K562 (cell line): ENCODE results near the gene PSMA5.

Experiments used
- CEBPG ChIP-seq, 3 experiments: fragments of 200-800 bp in 1 of 3; sonication (Bioruptor generic) in 1 of 3; sonication (generic) in 1 of 3; formaldehyde crosslinking in 1 of 3; IDR thresholded peaks in 2 of 3; conservative IDR thresholded peaks in 1 of 3; 2 replicates each; pipeline versions ENCODE4 v1.6.1 to v1.8.0; 2016 to 2022; ENCODE audit warnings: missing compliant biosample characterization in 2 of 3, missing genetic modification characterization in 2 of 3, mild to moderate bottlenecking in 1 of 3, missing genetic modification reagents in 1 of 3
- NR3C1 ChIP-seq: sonication (generic); formaldehyde crosslinking; IDR thresholded peaks from 2 replicates; pipeline ENCODE4 v1.8.1; 2022; ENCODE audit warnings: missing genetic modification reagents
- RNF2 ChIP-seq: sonication (generic); IDR thresholded peaks from 2 replicates; pipeline ENCODE4 v1.6.1; 2016
- SIN3A ChIP-seq, 2 experiments: fragments of 150-350 bp in 1 of 2; IDR thresholded peaks; 2 replicates each; pipeline ENCODE4 v1.6.1; 2011 to 2016; ENCODE audit warnings: borderline replicate concordance in 2 of 2, low read depth in 2 of 2, low read length in 2 of 2, mild to moderate bottlenecking in 2 of 2, moderate library complexity in 2 of 2; ENCODE audit not compliant: control insufficient read depth in 1 of 2
- STAT5A ChIP-seq: IDR thresholded peaks from 2 replicates; pipeline ENCODE4 v1.6.1; 2012; ENCODE audit warnings: low read length, inconsistent platforms, borderline replicate concordance
- TEAD4 ChIP-seq, 2 experiments: sonication (generic) in 1 of 2; formaldehyde crosslinking in 1 of 2; IDR thresholded peaks; 2 replicates each; pipeline versions ENCODE4 v1.6.1 to v1.8.0; 2012 to 2022; ENCODE audit warnings: borderline replicate concordance in 1 of 2, inconsistent platforms in 1 of 2, low read length in 1 of 2, mild to moderate bottlenecking in 1 of 2, missing genetic modification reagents in 1 of 2

DNA sequence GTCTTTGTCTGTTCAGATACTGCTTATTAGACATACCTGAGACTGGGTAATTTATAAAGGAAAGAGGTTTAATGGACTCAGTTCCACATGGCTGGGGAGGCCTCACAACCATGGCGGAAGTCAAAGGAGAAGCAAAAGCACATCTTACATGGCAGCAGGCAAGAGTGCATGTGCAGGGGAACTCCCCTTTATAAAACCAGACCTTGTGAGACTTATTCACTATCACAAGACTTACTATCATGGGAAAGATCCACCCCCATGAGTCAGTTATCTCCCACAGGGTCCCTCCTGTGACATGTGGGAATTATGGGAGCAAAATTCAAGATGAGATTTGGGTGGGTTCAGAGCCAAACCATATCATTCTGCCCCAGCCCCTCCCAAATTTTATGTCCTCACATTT lies 7.1 kb upstream of the PSMA5 start:
- no peak for TF ChIP-seq SIN3A (IDR thresholded peaks at IDR 0.05; ENCODE audit: borderline replicate concordance in 2 of 2, control insufficient read depth in 1 of 2, low read depth in 2 of 2, low read length in 2 of 2)
- TF ChIP-seq STAT5A = no peak
- no peak for TF ChIP-seq TEAD4 (IDR thresholded peaks at IDR 0.05; ENCODE audit: low read length)
- TF ChIP-seq TEAD4 (CRISPR knock-in tag; IDR thresholded peaks at IDR 0.05; ENCODE audit: borderline replicate concordance) = no peak
- no peak for TF ChIP-seq NR3C1
- TF ChIP-seq RNF2 = no peak
- no peak for TF ChIP-seq CEBPG (CRISPR knock-in tag; IDR thresholded peaks at IDR 0.05)
- no peak for TF ChIP-seq CEBPG (tag; conservative IDR thresholded peaks at IDR 0.05 in 1 of 2, IDR thresholded peaks at IDR 0.05 in 1 of 2)
